PC-9 (cell line): ENCODE measurements around the gene SYNGR2. TPM values are rescaled to one million over a fixed set of nuclear protein-coding genes. Genes with fewer than 3 reads are reported as not detected.

ENCODE experiments used
- BruUV-seq: library from RNA; stranded (reverse); fragments of 400-500 nt; replicated peaks from 2 replicates; lab custom pipeline; 2021; lab: Mats Ljungman, UMichigan
- CTCF ChIA-PET: fragments of 300-600 bp; sonication (Branson Sonifier 250); formaldehyde crosslinking; loops from one replicate; lab custom pipeline; 2022; ENCODE audit warnings: antibody characterized with exemption; lab: Charles Lee
- POLR2A ChIA-PET: fragments of 300-600 bp; sonication (Branson Sonifier 250); formaldehyde crosslinking; loops from one replicate; lab custom pipeline; 2022; ENCODE audit warnings: antibody characterized with exemption; ENCODE audit not compliant: unreplicated experiment; lab: Charles Lee
- DNase-seq, 2 experiments: peaks; one replicate each; pipeline versions ENCODE4 v3.0.0 to v3.0.0-alpha.2; 2015 to 2022; ENCODE audit warnings: mixed read lengths in 1 of 2
- H2AFZ ChIP-seq: fragments of 200-600 bp; sonication (generic); 2 replicates; pipeline ENCODE4 v1.8.1; 2017; ENCODE audit warnings: antibody characterized with exemption
- H3F3A ChIP-seq: fragments of 200-600 bp; sonication (generic); 2 replicates; pipeline ENCODE4 v1.8.1; 2017; ENCODE audit warnings: antibody characterized with exemption, mild to moderate bottlenecking, low read depth; ENCODE audit not compliant: insufficient read depth
- H3K27ac ChIP-seq: fragments of 200-600 bp; sonication (generic); 2 replicates; pipeline ENCODE4 v1.6.1; 2016; ENCODE audit warnings: mixed run types
- H3K27me3 ChIP-seq: fragments of 200-600 bp; sonication (generic); 2 replicates; pipeline ENCODE4 v1.6.1; 2016; ENCODE audit warnings: low read depth, mixed run types; ENCODE audit not compliant: insufficient read depth
- H3K36me3 ChIP-seq: fragments of 200-600 bp; sonication (generic); 2 replicates; pipeline ENCODE4 v1.6.1; 2016; ENCODE audit warnings: low read depth, mixed run types
- H3K4me1 ChIP-seq: fragments of 200-600 bp; sonication (generic); replicated peaks from 2 replicates; pipeline ENCODE4 v1.6.1; 2016; ENCODE audit warnings: mixed run types; ENCODE audit not compliant: insufficient read depth
- H3K4me2 ChIP-seq: fragments of 200-600 bp; sonication (generic); 2 replicates; pipeline ENCODE4 v1.6.1; 2017; ENCODE audit warnings: mixed run types
- H3K4me3 ChIP-seq: fragments of 200-600 bp; sonication (generic); 2 replicates; pipeline ENCODE4 v1.6.1; 2016; ENCODE audit warnings: mixed run types
- H3K79me2 ChIP-seq: fragments of 200-600 bp; sonication (generic); 2 replicates; pipeline ENCODE4 v1.6.1; 2017; ENCODE audit warnings: low read depth, mixed run types
- H3K9me2 ChIP-seq: fragments of 200-600 bp; sonication (generic); 2 replicates; pipeline ENCODE4 v1.8.1; 2017; ENCODE audit warnings: mild to moderate bottlenecking; ENCODE audit not compliant: insufficient read depth
- H3K9me3 ChIP-seq: fragments of 200-600 bp; sonication (generic); 2 replicates; pipeline ENCODE4 v1.8.1; 2016; ENCODE audit warnings: low read depth; ENCODE audit not compliant: insufficient read depth
- H4K20me1 ChIP-seq: fragments of 200-600 bp; sonication (generic); 2 replicates; pipeline ENCODE4 v1.8.1; 2017; ENCODE audit not compliant: insufficient read depth
- EZH2 ChIP-seq: fragments of 200-600 bp; sonication (generic); IDR thresholded peaks from 2 replicates; pipeline ENCODE4 v1.8.0; 2017; ENCODE audit warnings: antibody characterized with exemption, low read depth
- intact Hi-C: fragments of 100-400 bp; cut with micrococcal nuclease; formaldehyde crosslinking; loops from one replicate; pipeline ENCODE4 v1.10.0; 2022; ENCODE audit not compliant: unreplicated experiment
- total RNA-seq: library from RNA; stranded (reverse); gene quantifications from 2 replicates; pipeline ENCODE4 v1.2.3, GENCODE V29; 2021
- TF ChIP-seq, protein P1 (sequence below): fragments of 200-600 bp; sonication (generic); conservative IDR thresholded peaks from 2 replicates; pipeline ENCODE4 v1.6.1; 2017; ENCODE audit warnings: mixed run types, antibody characterized with exemption, mild to moderate bottlenecking, moderate library complexity

Gene SYNGR2
- total RNA-seq, 1 experiment from 2014 or later = 91.9 TPM

DNA sequence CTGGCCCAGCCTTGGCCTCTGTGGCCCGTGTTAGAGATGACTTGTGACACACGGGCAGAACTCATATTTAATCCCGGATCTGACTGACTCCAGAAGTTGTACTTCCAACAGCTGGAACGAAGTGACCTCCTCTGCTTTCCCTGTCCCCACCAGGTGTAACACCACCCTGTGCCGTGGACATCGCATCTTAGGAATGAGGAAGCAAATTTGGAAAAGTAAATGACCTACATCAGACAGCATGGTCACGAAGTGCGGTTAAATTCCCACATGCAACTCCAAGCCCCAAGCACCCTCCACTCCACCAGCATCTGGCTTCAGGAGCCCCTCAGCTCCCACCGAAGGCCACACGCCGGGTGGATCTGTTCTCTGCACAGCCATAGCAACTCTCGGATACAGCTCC is 15.5 kb downstream of the SYNGR2 start:
- Histone ChIP-seq H3K4me1 (peaks cover 8% of the 10 kb centered on the region), H3K36me3 (no peaks in the 10 kb centered on the region), H3K79me2 (peaks cover 16% of the 10 kb centered on the region; the same call in 1 of the 2 replicates), H3F3A (peaks cover 6% of the 10 kb centered on the region; the same call in 1 of the 2 replicates), H3K27ac (no peak overlapping the region), H3K4me2 (no peak overlapping the region), H2AFZ (no peak overlapping the region), H3K9me3 (no peaks in the 10 kb centered on the region), H3K4me3 (no peak overlapping the region), H3K27me3 (no peaks in the 10 kb centered on the region), H3K9me2 (no peaks in the 10 kb centered on the region), H4K20me1 (no peaks in the 10 kb centered on the region)
- POLR2A ChIA-PET = no interaction called here
- intact Hi-C loops = no loop called here
- no TSS peak for BruUV-seq
- TF ChIP-seq EZH2 = no peak
- TF ChIP-seq, protein P1, sequence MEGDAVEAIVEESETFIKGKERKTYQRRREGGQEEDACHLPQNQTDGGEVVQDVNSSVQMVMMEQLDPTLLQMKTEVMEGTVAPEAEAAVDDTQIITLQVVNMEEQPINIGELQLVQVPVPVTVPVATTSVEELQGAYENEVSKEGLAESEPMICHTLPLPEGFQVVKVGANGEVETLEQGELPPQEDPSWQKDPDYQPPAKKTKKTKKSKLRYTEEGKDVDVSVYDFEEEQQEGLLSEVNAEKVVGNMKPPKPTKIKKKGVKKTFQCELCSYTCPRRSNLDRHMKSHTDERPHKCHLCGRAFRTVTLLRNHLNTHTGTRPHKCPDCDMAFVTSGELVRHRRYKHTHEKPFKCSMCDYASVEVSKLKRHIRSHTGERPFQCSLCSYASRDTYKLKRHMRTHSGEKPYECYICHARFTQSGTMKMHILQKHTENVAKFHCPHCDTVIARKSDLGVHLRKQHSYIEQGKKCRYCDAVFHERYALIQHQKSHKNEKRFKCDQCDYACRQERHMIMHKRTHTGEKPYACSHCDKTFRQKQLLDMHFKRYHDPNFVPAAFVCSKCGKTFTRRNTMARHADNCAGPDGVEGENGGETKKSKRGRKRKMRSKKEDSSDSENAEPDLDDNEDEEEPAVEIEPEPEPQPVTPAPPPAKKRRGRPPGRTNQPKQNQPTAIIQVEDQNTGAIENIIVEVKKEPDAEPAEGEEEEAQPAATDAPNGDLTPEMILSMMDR = no peak
- DNase-seq = no peak
- CTCF ChIA-PET = no interaction called here

DNA sequence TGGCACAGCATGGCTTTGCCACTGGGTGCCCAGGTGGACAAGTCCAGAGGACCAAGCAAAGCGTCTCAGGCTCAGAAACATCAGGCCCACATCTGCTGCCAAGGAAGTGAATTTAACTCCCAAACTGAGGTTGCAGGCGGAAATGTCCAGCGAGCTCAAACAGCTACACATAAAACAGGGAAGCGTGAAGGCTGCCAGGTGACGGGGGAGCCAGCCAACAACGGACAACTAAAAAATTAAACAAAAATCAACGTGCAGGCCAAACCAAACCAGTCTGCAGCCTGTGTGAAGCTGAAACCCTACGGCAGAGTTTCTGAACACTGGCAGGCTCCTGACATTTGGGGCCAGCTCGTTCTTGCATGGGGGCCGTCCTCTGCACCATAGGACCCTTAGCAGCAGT is 16.0 kb downstream of the SYNGR2 start:
- no peak for TF ChIP-seq EZH2
- TF ChIP-seq, protein P1 = no peak
- H3K4me2 ChIP-seq = no peak overlapping the region
- H2AFZ ChIP-seq = no peak overlapping the region
- H3K4me1 ChIP-seq = peaks cover 8% of the 10 kb centered on the region
- peaks cover 16% of the 10 kb centered on the region; the same call in 1 of the 2 replicates for H3K79me2 ChIP-seq
- ChIA-PET CTCF (no interaction called here), POLR2A (no interaction called here)
- H3F3A ChIP-seq = peaks cover 6% of the 10 kb centered on the region; the same call in 1 of the 2 replicates
- H3K9me3 ChIP-seq = no peaks in the 10 kb centered on the region
- H3K36me3 ChIP-seq = no peaks in the 10 kb centered on the region
- no peak for DNase-seq
- BruUV-seq = no TSS peak
- no peak overlapping the region for H3K4me3 ChIP-seq
- H3K27ac ChIP-seq = no peak overlapping the region
- no peaks in the 10 kb centered on the region for H3K27me3 ChIP-seq
- no peaks in the 10 kb centered on the region for H4K20me1 ChIP-seq
- no peaks in the 10 kb centered on the region for H3K9me2 ChIP-seq
- intact Hi-C loops = no loop called here

- H3K27ac ChIP-seq = no peak overlapping the region
- H3K9me2 ChIP-seq = no peaks in the 10 kb centered on the region
- H3K36me3 ChIP-seq = no peaks in the 10 kb centered on the region
- H3K4me1 ChIP-seq = peaks cover 8% of the 10 kb centered on the region
- intact Hi-C loops = no loop called here
- H3K27me3 ChIP-seq = no peaks in the 10 kb centered on the region
- H3K4me3 ChIP-seq = no peak overlapping the region
- H3K79me2 ChIP-seq = peaks cover 16% of the 10 kb centered on the region; the same call in 1 of the 2 replicates
- H3K4me2 ChIP-seq = no peak overlapping the region
- no peaks in the 10 kb centered on the region for H4K20me1 ChIP-seq
- TF ChIP-seq EZH2 = no peak
- TF ChIP-seq, protein P1 = no peak
- H3F3A ChIP-seq = peaks cover 6% of the 10 kb centered on the region; the same call in 1 of the 2 replicates
- DNase-seq = no peak
- BruUV-seq = no TSS peak
- ChIA-PET CTCF (no interaction called here), POLR2A (no interaction called here)
- H3K9me3 ChIP-seq = no peaks in the 10 kb centered on the region
- H2AFZ ChIP-seq = no peak overlapping the region
Observed at GRCh38 chr17:78184868-78185267, 16.5 kb downstream of the SYNGR2 start.
